GM12891 (cell line): ENCODE data around the gene CTNNA2.

Experiments used
- PAX5 ChIP-seq: IDR thresholded peaks from 2 replicates; pipeline ENCODE4 v1.6.1; 2011; ENCODE audit warnings: low read length, moderate library complexity, mild to moderate bottlenecking; ENCODE audit not compliant: insufficient read depth, severe bottlenecking
- POLR2AphosphoS5 ChIP-seq: IDR thresholded peaks from 2 replicates; pipeline ENCODE4 v1.6.1; 2011; ENCODE audit warnings: low read depth, low read length, control low read depth

GRCh38 chr2:80168801-80169200, 656.0 kb downstream of the CTNNA2 start:
- no peak for TF ChIP-seq POLR2AphosphoS5
- no peak for TF ChIP-seq PAX5
